HEK293 (cell line): ENCODE measurements around the gene KRT7.

Experiments
- CTCF ChIA-PET: fragments of 350-600 bp; formaldehyde crosslinking; extraction: SDS; loops from one replicate; lab custom pipeline; 2021; ENCODE audit warnings: antibody characterized with exemption; lab: Yijun Ruan, JAX
- POLR2A ChIA-PET: fragments of 300-600 bp; formaldehyde crosslinking; extraction: SDS; loops from one replicate; lab custom pipeline; 2020; ENCODE audit warnings: antibody characterized with exemption, inconsistent platforms; lab: Yijun Ruan, JAX
- H3K27ac ChIP-seq: fragments of 200-500 bp; sonication (Bioruptor generic); 2 replicates; pipeline ENCODE4 v1.5.1; 2014; ENCODE audit warnings: low read depth, low read length, control low read depth, inconsistent platforms; ENCODE audit errors: extremely low read depth
- H3K36me3 ChIP-seq, 2 experiments: fragments of 200-500 bp in 1 of 2; sonication (Bioruptor generic) in 1 of 2; 1 replicate in 1 of 2; 2 replicates in 1 of 2; pipeline ENCODE4 v1.5.1; 2014 to 2017; ENCODE audit warnings: inconsistent platforms in 2 of 2, low read length in 2 of 2; ENCODE audit not compliant: control insufficient read depth in 2 of 2, insufficient read depth in 1 of 2
- H3K4me1 ChIP-seq: fragments of 200-500 bp; sonication (Bioruptor generic); 2 replicates; pipeline ENCODE4 v1.5.1; 2014; ENCODE audit warnings: mild to moderate bottlenecking, low read length, inconsistent platforms; ENCODE audit not compliant: control insufficient read depth, insufficient read depth
- H3K4me3 ChIP-seq: 2 replicates; pipeline ENCODE4 v1.5.1; 2011; ENCODE audit warnings: low read depth, mild to moderate bottlenecking, control low read depth, low read length, moderate library complexity
- H3K9me3 ChIP-seq: fragments of 200-500 bp; sonication (Bioruptor generic); 2 replicates; pipeline ENCODE4 v1.5.1; 2014; ENCODE audit warnings: low read depth, low read length, inconsistent platforms; ENCODE audit not compliant: control insufficient read depth, insufficient read depth
- GLIS2 ChIP-seq: fragments of 450-650 bp; formaldehyde crosslinking; IDR thresholded peaks from 2 replicates; pipeline ENCODE4 v1.5.1; 2016; ENCODE audit warnings: missing biosample characterization, missing genetic modification characterization
- KLF7 ChIP-seq: fragments of 450-650 bp; formaldehyde crosslinking; IDR thresholded peaks from 2 replicates; pipeline ENCODE4 v1.5.1; 2016; ENCODE audit warnings: missing biosample characterization, missing genetic modification characterization, borderline replicate concordance
- SCRT2 ChIP-seq: fragments of 450-650 bp; formaldehyde crosslinking; IDR thresholded peaks from 2 replicates; pipeline ENCODE4 v1.5.1; 2016; ENCODE audit warnings: missing biosample characterization, missing genetic modification characterization
- YY1 ChIP-seq: fragments of 450-650 bp; formaldehyde crosslinking; IDR thresholded peaks from 2 replicates; pipeline ENCODE4 v1.5.1; 2018; ENCODE audit warnings: missing biosample characterization, missing genetic modification characterization
- ZFHX2 ChIP-seq: fragments of 450-650 bp; formaldehyde crosslinking; conservative IDR thresholded peaks from 2 replicates; pipeline ENCODE4 v1.5.1; 2016; ENCODE audit warnings: missing biosample characterization, missing genetic modification characterization
- ZFP69B ChIP-seq: fragments of 450-650 bp; formaldehyde crosslinking; IDR thresholded peaks from 2 replicates; pipeline ENCODE4 v1.5.1; 2016; ENCODE audit warnings: missing biosample characterization, missing genetic modification characterization
- ZIC2 ChIP-seq: fragments of 450-650 bp; formaldehyde crosslinking; IDR thresholded peaks from 2 replicates; pipeline ENCODE4 v1.5.1; 2016; ENCODE audit warnings: missing biosample characterization, missing genetic modification characterization
- ZNF16 ChIP-seq: fragments of 450-650 bp; formaldehyde crosslinking; IDR thresholded peaks from 2 replicates; pipeline ENCODE4 v1.5.1; 2016; ENCODE audit warnings: low read depth, missing biosample characterization, missing genetic modification characterization
- ZNF2 ChIP-seq: fragments of 450-650 bp; formaldehyde crosslinking; IDR thresholded peaks from 2 replicates; pipeline ENCODE4 v1.5.1; 2016; ENCODE audit warnings: missing biosample characterization, missing genetic modification characterization
- ZNF274 ChIP-seq, 2 experiments: fragments of 200-500 bp in 1 of 2; fragments of 450-650 bp in 1 of 2; sonication (Bioruptor generic) in 1 of 2; formaldehyde crosslinking in 1 of 2; IDR thresholded peaks; 2 replicates each; pipeline versions ENCODE4 v1.5.1 to v1.6.1; 2014 to 2016; ENCODE audit warnings: borderline replicate concordance in 1 of 2, inconsistent platforms in 1 of 2, low read length in 1 of 2, missing biosample characterization in 1 of 2, missing genetic modification characterization in 1 of 2
- ZNF350 ChIP-seq: fragments of 450-650 bp; formaldehyde crosslinking; IDR thresholded peaks from 2 replicates; pipeline ENCODE4 v1.5.0; 2017; ENCODE audit warnings: missing biosample characterization, mild to moderate bottlenecking, missing genetic modification characterization
- ZNF404 ChIP-seq: fragments of 450-650 bp; formaldehyde crosslinking; IDR thresholded peaks from 2 replicates; pipeline ENCODE4 v1.5.1; 2017; ENCODE audit warnings: missing biosample characterization, missing genetic modification characterization
- ZNF473 ChIP-seq: fragments of 450-650 bp; formaldehyde crosslinking; IDR thresholded peaks from 2 replicates; pipeline ENCODE4 v1.5.1; 2017; ENCODE audit warnings: missing biosample characterization, missing genetic modification characterization
- ZNF529 ChIP-seq: fragments of 450-650 bp; formaldehyde crosslinking; IDR thresholded peaks from 2 replicates; pipeline ENCODE4 v1.5.1; 2017; ENCODE audit warnings: missing genetic modification characterization, missing biosample characterization; ENCODE audit not compliant: insufficient replicate concordance
- ZNF530 ChIP-seq: fragments of 450-650 bp; formaldehyde crosslinking; IDR thresholded peaks from 2 replicates; pipeline ENCODE4 v1.5.1; 2016; ENCODE audit warnings: low read depth, missing biosample characterization, missing genetic modification characterization
- ZNF548 ChIP-seq: fragments of 450-650 bp; formaldehyde crosslinking; IDR thresholded peaks from 2 replicates; pipeline ENCODE4 v1.5.1; 2016; ENCODE audit warnings: missing biosample characterization, missing genetic modification characterization
- ZNF555 ChIP-seq: fragments of 450-650 bp; formaldehyde crosslinking; conservative IDR thresholded peaks from 2 replicates; pipeline ENCODE4 v1.5.1; 2017; ENCODE audit warnings: missing biosample characterization, mild to moderate bottlenecking, missing genetic modification characterization, inconsistent platforms
- ZNF561 ChIP-seq: fragments of 450-650 bp; IDR thresholded peaks from 2 replicates; pipeline ENCODE4 v1.5.1; 2018; ENCODE audit warnings: missing biosample characterization, missing genetic modification characterization, borderline replicate concordance
- ZNF626 ChIP-seq: fragments of 450-650 bp; sonication (Bioruptor Pico); formaldehyde crosslinking; IDR thresholded peaks from 2 replicates; pipeline ENCODE4 v1.5.1; 2018; ENCODE audit warnings: missing biosample characterization, missing genetic modification characterization, inconsistent platforms
- ZNF776 ChIP-seq: fragments of 450-650 bp; formaldehyde crosslinking; IDR thresholded peaks from 2 replicates; pipeline ENCODE4 v1.5.0; 2017; ENCODE audit warnings: missing biosample characterization, missing genetic modification characterization, borderline replicate concordance
- ZNF837 ChIP-seq: fragments of 450-650 bp; formaldehyde crosslinking; IDR thresholded peaks from 2 replicates; pipeline ENCODE4 v1.5.1; 2016; ENCODE audit warnings: missing biosample characterization, missing genetic modification characterization
- ZSCAN30 ChIP-seq: fragments of 450-650 bp; IDR thresholded peaks from 2 replicates; pipeline ENCODE4 v1.5.1; 2018; ENCODE audit warnings: missing biosample characterization, mild to moderate bottlenecking, missing genetic modification characterization, moderate library complexity
- TF ChIP-seq, protein P1 (sequence below): IDR thresholded peaks from 2 replicates; pipeline ENCODE4 v1.6.1; 2011; ENCODE audit warnings: mild to moderate bottlenecking, low read depth, low read length, borderline replicate concordance
- TF ChIP-seq, protein P2 (sequence below): fragments of 450-650 bp; IDR thresholded peaks from 2 replicates; pipeline ENCODE4 v1.5.1; 2018; ENCODE audit warnings: missing biosample characterization, mild to moderate bottlenecking, missing genetic modification characterization
- TF ChIP-seq, protein P3 (sequence below): fragments of 450-650 bp; formaldehyde crosslinking; IDR thresholded peaks from 2 replicates; pipeline ENCODE4 v1.5.1; 2016; ENCODE audit warnings: missing biosample characterization, missing genetic modification characterization
- TF ChIP-seq, protein P4 (sequence below): fragments of 450-650 bp; formaldehyde crosslinking; IDR thresholded peaks from 2 replicates; pipeline ENCODE4 v1.5.1; 2016; ENCODE audit warnings: missing biosample characterization, missing genetic modification characterization, borderline replicate concordance

The KRT7 gene

DNA sequence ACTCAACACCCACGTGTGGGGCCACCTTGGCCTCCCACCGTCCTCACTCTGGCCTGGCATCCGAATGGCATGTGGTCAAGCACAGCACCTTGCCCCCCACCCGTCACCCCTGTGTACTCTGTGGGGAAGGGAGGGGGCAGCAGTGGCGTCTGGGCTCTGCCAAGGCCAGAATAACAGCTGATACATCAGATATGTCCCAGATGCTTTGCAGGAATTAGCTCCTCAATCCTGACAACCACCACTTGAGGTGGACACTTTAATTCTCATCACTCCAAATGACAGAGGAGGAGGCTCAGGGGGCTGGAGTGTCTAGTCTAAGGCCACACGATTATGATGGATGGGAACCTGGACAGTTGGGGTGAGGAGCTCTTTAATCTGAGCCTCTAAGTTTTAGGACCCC lies 39.5 kb upstream of the KRT7 start:
- ChIA-PET CTCF (interaction anchor here (0.7 to 5.7 kb wide), 6 partner anchors 14 to 50 kb away, joined by 3 to 53 read pairs (median 4); no protein-coding TSS in a partner anchor), POLR2A (interaction anchor here (0.6 to 1.0 kb wide), 2 partner anchors 87 to 385 kb away, joined by 3 to 9 read pairs; no protein-coding TSS in a partner anchor)
- Histone ChIP-seq H3K9me3 (no peaks in the 10 kb centered on the region), H3K4me1 (peaks cover 2% of the 10 kb centered on the region; the same call in 1 of the 2 replicates), H3K4me3 (no peak overlapping the region), H3K27ac (no peak overlapping the region), H3K36me3 (no peaks in the 10 kb centered on the region)
- no peak for TF ChIP-seq ZNF350
- TF ChIP-seq ZNF404 (tag by site-specific recombination): no peak
- TF ChIP-seq ZNF776 (tag by site-specific recombination): no peak
- TF ChIP-seq GLIS2: 0 out of 2 replicates have a peak, but pooled peaks have one; percentile 23
- TF ChIP-seq ZFHX2: peak; percentile 47
- TF ChIP-seq, protein P1, sequence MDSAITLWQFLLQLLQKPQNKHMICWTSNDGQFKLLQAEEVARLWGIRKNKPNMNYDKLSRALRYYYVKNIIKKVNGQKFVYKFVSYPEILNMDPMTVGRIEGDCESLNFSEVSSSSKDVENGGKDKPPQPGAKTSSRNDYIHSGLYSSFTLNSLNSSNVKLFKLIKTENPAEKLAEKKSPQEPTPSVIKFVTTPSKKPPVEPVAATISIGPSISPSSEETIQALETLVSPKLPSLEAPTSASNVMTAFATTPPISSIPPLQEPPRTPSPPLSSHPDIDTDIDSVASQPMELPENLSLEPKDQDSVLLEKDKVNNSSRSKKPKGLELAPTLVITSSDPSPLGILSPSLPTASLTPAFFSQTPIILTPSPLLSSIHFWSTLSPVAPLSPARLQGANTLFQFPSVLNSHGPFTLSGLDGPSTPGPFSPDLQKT: no peak

DNA sequence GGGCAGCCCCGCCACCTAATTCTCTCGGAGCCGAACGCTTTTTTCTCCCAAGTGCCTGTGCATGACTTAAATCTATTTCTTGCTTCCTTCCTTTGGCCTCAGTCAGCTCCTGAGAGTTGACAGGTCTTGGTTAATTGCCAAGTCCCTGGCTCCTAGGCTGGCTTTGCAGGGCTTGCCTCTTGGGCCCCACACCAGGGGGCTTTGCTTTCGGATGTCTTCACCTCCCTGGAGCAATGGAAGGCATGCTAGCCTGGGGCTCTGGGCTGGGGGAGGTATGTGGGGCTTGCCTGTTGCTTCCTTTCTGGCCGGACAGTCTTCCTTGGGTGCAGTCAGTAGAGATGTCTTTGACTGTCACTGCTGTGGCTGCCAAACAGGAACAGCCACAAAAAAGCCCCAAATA lies 39.1 kb upstream of the KRT7 start:
- no peaks in the 10 kb centered on the region for H3K9me3 ChIP-seq
- H3K4me3 ChIP-seq: no peak overlapping the region
- ChIA-PET POLR2A (interaction anchor here (0.6 to 1.0 kb wide), 2 partner anchors 87 to 384 kb away, joined by 3 to 9 read pairs; no protein-coding TSS in a partner anchor), CTCF (interaction anchor here (0.7 to 5.7 kb wide), 10 partner anchors 12 to 113 kb away, joined by 3 to 53 read pairs (median 4); no protein-coding TSS in a partner anchor)
- no peak overlapping the region for H3K27ac ChIP-seq
- H3K4me1 ChIP-seq: peaks cover 2% of the 10 kb centered on the region; the same call in 1 of the 2 replicates
- no peaks in the 10 kb centered on the region for H3K36me3 ChIP-seq
- no peak for TF ChIP-seq ZNF626
- no peak for TF ChIP-seq ZNF2
- no peak for TF ChIP-seq ZNF473 (tag by site-specific recombination)
- TF ChIP-seq, protein P2, sequence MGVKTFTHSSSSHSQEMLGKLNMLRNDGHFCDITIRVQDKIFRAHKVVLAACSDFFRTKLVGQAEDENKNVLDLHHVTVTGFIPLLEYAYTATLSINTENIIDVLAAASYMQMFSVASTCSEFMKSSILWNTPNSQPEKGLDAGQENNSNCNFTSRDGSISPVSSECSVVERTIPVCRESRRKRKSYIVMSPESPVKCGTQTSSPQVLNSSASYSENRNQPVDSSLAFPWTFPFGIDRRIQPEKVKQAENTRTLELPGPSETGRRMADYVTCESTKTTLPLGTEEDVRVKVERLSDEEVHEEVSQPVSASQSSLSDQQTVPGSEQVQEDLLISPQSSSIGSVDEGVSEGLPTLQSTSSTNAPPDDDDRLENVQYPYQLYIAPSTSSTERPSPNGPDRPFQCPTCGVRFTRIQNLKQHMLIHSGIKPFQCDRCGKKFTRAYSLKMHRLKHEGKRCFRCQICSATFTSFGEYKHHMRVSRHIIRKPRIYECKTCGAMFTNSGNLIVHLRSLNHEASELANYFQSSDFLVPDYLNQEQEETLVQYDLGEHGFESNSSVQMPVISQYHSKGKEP (tag by site-specific recombination): no peak
- no peak for TF ChIP-seq ZFP69B (tag by site-specific recombination)
- no peak for TF ChIP-seq ZNF16 (tag by site-specific recombination)
- TF ChIP-seq KLF7: no peak
- peak; percentile 47; the same call in 1 of the 2 replicates for TF ChIP-seq SCRT2
- no peak for TF ChIP-seq ZNF555 (tag by site-specific recombination)
- no peak for TF ChIP-seq ZNF561
- TF ChIP-seq ZNF548 (tag by site-specific recombination): no peak
- TF ChIP-seq ZNF274 (IDR thresholded peaks at IDR 0.05; ENCODE audit: low read length): no peak
- no peak for TF ChIP-seq ZNF274 (tag by site-specific recombination; IDR thresholded peaks at IDR 0.05; ENCODE audit: borderline replicate concordance)
- TF ChIP-seq, protein P3, sequence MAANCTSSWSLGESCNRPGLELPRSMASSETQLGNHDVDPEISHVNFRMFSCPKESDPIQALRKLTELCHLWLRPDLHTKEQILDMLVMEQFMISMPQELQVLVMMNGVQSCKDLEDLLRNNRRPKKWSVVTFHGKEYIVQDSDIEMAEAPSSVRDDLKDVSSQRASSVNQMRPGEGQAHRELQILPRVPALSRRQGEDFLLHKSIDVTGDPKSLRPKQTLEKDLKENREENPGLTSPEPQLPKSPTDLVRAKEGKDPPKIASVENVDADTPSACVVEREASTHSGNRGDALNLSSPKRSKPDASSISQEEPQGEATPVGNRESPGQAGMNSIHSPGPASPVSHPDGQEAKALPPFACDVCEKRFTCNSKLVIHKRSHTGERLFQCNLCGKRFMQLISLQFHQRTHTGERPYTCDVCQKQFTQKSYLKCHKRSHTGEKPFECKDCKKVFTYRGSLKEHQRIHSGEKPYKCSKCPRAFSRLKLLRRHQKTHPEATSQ (tag by site-specific recombination): no peak
- no peak for TF ChIP-seq ZSCAN30 (tag by site-specific recombination)
- TF ChIP-seq, protein P4, sequence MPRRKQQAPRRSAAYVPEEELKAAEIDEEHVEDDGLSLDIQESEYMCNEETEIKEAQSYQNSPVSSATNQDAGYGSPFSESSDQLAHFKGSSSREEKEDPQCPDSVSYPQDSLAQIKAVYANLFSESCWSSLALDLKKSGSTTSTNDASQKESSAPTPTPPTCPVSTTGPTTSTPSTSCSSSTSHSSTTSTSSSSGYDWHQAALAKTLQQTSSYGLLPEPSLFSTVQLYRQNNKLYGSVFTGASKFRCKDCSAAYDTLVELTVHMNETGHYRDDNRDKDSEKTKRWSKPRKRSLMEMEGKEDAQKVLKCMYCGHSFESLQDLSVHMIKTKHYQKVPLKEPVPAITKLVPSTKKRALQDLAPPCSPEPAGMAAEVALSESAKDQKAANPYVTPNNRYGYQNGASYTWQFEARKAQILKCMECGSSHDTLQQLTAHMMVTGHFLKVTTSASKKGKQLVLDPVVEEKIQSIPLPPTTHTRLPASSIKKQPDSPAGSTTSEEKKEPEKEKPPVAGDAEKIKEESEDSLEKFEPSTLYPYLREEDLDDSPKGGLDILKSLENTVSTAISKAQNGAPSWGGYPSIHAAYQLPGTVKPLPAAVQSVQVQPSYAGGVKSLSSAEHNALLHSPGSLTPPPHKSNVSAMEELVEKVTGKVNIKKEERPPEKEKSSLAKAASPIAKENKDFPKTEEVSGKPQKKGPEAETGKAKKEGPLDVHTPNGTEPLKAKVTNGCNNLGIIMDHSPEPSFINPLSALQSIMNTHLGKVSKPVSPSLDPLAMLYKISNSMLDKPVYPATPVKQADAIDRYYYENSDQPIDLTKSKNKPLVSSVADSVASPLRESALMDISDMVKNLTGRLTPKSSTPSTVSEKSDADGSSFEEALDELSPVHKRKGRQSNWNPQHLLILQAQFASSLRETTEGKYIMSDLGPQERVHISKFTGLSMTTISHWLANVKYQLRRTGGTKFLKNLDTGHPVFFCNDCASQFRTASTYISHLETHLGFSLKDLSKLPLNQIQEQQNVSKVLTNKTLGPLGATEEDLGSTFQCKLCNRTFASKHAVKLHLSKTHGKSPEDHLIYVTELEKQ (tag by site-specific recombination): no peak
- no peak for TF ChIP-seq ZNF530 (tag by site-specific recombination)
- TF ChIP-seq ZNF529 (tag by site-specific recombination): no peak
- TF ChIP-seq ZIC2 (tag by site-specific recombination): peak; percentile 28; the same call in 1 of the 2 replicates
- no peak for TF ChIP-seq YY1 (tag by site-specific recombination)
- no peak for TF ChIP-seq ZNF837 (tag by site-specific recombination)
